ENCODE measurements around the gene MCIDAS.
A peak's percentile ranks its signal among the peaks of the same experiment; 100 is the strongest.

DNA sequence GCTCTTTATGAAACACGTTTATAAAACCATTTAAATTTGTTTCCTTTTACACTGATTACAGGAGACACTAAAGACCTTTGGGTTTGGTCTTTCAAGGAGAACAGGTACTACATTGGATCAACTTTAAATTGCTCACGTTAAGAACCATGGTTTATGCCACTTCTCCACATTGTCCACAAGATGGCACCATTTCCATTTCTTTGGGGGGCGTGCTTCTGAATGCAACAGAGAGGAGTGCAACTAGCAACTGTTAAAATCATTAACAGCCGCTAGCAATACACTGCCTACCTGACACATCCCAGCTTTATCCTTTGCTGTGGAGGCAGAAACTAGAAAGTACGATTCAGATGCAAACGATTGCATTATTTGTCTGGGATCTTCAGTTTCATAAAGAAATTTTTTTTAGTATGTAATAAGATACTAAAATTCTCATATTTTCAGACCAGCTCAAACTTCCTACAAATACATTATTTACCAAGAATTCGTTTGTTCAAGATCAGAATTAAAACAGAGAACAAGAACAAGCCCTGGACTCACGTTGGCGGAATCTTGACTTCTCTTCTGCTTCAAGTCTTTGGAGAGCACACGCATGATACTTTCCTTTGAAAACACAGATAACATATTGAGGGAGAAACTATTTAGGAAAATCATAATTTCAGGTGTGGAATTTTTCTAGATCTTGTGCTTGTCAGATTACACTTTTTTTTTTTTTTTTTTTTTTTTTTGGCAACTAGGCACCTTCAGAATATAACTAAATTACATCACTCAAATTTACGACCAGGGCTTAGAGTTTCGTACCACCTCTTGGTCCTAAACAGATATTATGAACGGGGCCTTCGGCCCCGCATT is 54.8 kb downstream of the MCIDAS start:
- TF ChIP-seq ASH2L (IDR thresholded peaks at IDR 0.05; ENCODE audit: low read length): no peak
- TF ChIP-seq EP300 (IDR thresholded peaks at IDR 0.05; ENCODE audit: borderline replicate concordance in 1 of 2, low read depth in 2 of 2, low read length in 2 of 2): no peak
- peak in 2 of 3 experiments; percentile 79; a peak in 3 of 4 replicates for TF ChIP-seq CTCF (IDR thresholded peaks at IDR 0.05; ENCODE audit: control extremely low read depth in 1 of 3, insufficient read depth in 1 of 3, low read depth in 1 of 3, low read length in 3 of 3)
- TF ChIP-seq EGR1 (IDR thresholded peaks at IDR 0.05; ENCODE audit: borderline replicate concordance, low read depth, low read length): no peak
- no peak for TF ChIP-seq FOSL1 (IDR thresholded peaks at IDR 0.05; ENCODE audit: insufficient read depth, low read depth, low read length)
- TF ChIP-seq TEAD4 (IDR thresholded peaks at IDR 0.05; ENCODE audit: low read depth, low read length): no peak

All from H1 (cell line).